SW480 (cell line): ENCODE measurements around the gene RHBDD2.

ENCODE experiments used
- DNase-seq: peaks from one replicate; pipeline ENCODE4 v3.0.0-alpha.2; 2016; ENCODE audit warnings: low spot score

The RHBDD2 gene

DNA sequence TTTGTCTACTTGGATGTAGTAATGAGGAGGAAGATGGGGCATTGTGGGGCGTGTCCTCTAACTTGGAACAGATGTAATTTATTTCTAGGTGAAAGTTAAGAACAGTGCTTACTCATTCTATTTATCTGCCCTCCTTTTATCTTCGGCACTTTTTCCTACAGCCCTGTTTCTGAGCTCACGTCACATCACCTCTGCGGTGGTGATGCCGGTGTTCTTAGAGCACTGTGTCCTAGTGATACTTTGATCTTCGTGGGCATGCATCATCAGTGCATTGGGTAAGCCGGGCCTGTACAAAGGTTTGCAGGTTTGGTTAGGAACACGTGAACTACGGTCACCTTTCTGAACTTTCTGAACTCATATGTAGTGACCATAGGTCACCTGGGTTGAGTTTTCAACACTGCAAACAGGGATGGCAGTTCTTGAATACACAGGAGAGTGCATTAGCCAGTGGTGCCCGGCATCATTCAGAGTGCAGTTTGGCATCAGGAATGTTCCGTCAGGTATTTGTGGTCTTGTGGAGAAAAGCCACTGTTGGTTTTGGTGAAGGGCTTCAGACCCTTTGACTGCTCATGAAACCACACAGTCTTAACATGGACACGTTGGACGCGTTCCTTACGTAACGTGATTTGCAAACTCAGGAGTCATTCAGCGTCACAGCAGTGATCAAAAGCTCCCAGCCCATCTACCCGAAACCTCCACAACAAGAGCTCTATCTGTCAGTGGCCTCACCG lies 41.8 kb downstream of the RHBDD2 start:
- peak; percentile 99 for DNase-seq

DNA sequence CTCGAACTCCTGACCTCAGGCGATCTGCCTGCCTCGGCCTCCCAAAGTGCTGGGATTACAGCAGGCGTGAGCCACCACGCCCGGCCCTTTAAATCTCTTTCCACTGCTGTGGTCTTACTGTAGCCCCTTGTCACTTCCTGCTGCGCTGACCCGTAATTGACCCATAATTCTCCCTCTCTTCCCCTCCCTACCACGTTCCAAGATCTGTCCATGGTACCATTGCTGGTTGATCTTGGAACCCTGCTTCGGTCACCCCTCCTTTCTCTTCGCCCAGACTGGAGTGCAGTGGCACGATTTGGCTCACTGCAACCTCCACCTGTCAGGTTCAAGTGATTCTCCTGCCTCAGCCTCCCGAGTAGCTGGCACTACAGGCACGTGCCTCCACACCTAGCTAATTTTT lies 42.6 kb downstream of the RHBDD2 start:
- DNase-seq = no peak

DNA sequence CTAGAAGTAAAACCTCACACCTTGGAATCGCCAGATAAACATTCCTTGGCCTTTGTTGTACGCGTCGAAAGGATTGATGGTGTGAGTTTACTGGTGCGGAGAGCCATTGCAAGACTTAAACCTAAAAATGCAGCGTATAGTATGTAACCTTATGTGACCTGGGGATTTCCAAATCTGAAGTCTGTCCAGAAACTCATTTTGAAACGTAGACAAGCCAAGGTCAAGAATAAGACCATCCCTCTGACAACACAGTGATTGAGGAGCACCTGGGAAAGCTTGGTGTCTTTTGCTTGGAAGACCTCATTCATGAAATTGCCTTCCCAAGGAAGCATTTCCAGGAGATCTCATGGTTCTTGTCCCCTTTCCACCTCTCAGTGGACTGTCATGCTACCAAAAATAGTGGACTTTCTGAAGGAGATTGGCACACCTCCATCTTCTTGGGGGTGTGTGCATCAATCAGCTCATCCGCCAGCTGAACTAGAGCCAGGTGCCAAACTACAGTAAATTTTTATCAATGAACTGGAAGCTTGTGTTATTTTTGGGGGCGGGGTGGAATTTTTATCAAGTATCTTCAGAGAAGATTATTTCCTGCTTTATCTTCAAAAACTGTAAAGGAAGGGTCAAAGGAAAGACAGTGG lies 44.3 kb downstream of the RHBDD2 start:
- no peak for DNase-seq

DNA sequence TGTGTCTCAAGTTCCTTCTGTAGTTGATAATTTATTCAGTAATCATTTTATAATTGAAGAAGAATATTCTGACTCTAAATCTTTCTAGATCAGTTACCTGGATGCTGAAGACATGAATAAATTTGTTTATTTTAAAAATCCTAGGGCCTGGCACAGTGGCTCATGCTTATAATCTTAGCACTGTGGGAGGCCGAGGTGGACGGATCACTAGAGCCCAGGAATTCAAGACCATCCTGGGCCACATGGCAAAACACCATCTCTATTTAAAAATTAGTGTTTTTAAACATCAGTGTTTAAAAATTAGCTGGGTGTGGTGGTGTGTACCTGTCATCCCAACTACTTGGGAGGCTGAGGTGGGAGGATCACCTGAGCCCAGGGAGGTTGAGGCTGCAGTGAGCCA lies 45.4 kb downstream of the RHBDD2 start:
- DNase-seq = no peak

DNA sequence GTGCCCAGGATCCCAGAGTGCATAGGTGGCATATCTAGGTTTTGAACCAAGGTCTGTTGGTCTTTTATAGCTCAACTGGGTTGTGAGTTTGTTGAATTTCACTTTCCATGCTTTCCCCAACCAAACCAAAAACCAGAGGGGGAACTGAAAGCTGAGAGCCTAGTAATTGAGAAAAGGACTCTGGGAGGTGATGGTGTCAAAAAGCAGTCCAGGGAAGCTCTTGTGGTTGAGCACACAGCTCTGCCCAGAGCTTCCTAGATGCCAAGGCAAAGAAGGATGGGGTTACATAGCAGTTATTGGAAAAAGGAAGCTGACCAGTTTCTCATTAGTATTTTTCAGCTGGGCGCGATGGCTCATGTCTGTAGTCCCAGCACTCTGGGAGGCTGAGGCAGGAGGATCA lies 46.1 kb downstream of the RHBDD2 start:
- DNase-seq = no peak

DNA sequence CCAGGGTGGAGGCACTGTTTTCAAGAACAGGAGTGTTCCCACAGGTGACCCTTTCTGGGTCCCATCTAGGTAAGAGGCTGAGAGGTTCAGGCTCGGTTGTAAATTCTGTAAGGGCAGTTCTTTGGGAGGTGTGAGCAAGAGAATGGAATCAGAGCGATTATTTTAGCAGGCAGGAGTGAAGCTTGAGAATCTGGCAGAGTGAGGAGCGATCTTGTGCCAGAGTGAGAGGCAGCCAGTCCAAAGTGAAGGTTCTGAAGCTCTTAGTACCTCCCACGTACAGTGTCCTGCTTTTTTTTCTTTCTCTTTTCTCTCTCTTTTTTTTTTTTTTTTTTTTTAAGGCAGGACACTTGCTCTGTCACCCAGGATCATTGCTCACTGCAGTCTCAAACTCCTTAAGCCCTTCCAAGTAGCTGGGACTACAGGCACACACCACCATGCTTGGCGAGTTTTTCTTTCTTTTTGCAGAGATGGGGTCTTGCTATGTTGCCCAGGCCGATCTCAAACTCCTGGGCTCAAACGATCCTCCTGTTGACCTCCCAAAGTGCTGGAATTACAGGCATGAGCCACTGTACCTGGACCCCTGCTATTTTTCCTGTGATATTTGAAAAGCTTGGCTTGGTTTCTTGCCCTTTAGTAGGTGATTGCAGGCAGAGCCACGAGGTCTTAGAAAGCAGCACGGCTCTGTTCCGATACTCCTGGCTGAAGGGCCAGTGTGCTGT lies 47.0 kb downstream of the RHBDD2 start:
- no peak for DNase-seq

DNA sequence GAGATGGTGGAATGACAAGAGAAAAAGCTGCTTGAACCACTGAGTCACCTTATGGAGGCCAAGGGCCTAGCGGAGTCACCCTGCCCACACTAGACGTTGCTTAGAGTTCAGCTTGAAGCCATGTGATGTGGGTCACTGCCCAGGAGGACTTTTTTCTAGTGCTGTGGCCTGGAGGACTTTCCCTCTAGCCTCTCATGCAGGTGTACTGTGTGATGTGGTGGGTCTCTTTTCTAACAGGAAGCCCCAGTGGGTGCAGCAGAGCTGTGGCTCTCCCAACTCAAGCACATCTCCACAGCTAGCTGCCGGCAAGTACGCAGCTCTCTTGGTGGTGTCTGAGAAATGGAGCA lies 49.7 kb downstream of the RHBDD2 start:
- no peak for DNase-seq

DNA sequence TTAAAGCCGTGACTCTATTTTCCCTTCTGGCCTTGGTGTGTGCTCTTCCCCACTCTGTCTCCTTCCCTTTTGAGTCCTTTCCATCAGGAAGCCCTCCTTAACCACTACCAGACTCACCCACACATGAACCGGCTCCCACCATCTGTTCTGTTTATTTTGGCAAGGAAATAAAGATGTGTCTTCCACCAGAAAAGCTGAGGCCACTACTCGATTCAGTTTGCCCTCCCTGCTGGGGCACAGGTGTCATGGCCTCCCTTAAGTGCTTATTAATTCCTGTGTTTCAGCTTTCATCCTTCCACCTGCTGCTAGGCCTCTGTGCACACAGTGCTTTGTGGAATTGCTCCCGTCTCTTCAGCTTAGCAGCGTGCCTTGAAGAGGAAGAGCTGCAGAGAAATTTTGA lies 52.8 kb downstream of the RHBDD2 start:
- no peak for DNase-seq

DNA sequence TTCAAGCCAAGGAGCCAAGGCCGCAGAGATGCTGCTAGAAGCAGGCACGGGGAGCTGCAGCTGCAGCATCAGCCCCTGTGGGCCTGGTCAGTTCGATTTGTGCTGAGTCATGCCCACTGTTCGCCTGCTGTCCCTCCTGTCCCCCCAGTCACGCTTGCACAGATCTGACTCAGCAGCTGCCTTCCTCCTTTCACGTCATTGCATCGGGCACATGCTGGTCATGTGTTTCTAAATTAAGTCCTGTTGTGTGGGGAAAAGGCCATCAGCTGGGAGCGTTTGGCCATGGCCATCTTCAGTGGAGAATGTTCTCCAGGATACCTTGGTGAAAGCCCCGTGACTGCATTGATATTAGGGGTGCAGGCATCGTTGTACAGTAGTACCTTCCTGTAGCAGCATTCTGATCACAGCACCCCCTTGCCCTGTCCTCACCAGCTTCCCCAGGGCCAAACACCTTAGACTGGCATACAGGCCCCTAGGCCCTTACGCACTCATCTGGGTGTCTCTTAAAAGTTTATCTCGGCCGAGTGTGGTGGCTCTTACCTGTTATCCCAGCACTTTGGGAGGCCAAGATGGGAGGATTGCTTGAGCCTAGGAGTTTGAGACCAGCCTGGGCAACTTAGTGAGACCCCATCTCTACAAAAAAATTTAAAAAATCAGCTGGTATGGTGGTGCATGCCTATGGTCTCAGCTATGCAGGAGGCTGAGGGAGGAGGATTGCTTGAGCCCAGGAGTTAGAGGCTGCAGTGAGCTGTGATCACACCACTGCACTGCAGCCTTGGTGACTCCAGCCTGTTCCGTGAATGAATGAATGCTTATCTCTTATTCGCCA lies 59.3 kb downstream of the RHBDD2 start:
- peak; percentile 89 for DNase-seq
